GM12878 (cell line): ENCODE results near the gene ADCK1. TPM values are rescaled to one million over a fixed set of nuclear protein-coding genes. Genes with fewer than 3 reads are reported as not detected.

ENCODE experiments used
- ATAC-seq: fragments of 200-7000 bp; cut with Tn5 transposase; 3 replicates; pipeline ENCODE4 v1.9.1; 2020; ENCODE audit warnings: mild to moderate bottlenecking, moderate library complexity
- BruUV-seq: library from RNA; stranded (reverse); fragments of 400-500 nt; replicated peaks from 2 replicates; lab custom pipeline; 2021; lab: Mats Ljungman, UMichigan
- CTCF ChIA-PET: fragments of 300-600 bp; sonication (Branson Sonifier 250); formaldehyde crosslinking; extraction: SDS; loops from one replicate; lab custom pipeline; 2021; ENCODE audit warnings: inconsistent platforms; lab: Yijun Ruan, JAX
- POLR2A ChIA-PET: fragments of 350-600 bp; formaldehyde crosslinking; extraction: SDS; loops from one replicate; lab custom pipeline; 2021; ENCODE audit warnings: inconsistent platforms; lab: Charles Lee
- RAD21 ChIA-PET: fragments of 300-600 bp; sonication (Branson Sonifier 250); formaldehyde crosslinking; loops from one replicate; lab custom pipeline; 2023; ENCODE audit warnings: antibody characterized with exemption; ENCODE audit not compliant: unreplicated experiment; lab: Charles Lee
- SMC1A ChIA-PET: fragments of 300-600 bp; sonication (Branson Sonifier 250); formaldehyde crosslinking; loops from one replicate; lab custom pipeline; 2023; ENCODE audit not compliant: unreplicated experiment, uncharacterized antibody; lab: Charles Lee
- DNase-seq: peaks from one replicate; pipeline ENCODE4 v3.0.0-alpha.2; 2011; ENCODE audit warnings: low read depth, low spot score
- FAIRE-seq: peaks from 3 replicates; lab custom pipeline; 2011; peaks lifted over from hg19 to GRCh38; lab: Jason Lieb, UNC
- H2AFZ ChIP-seq: 2 replicates; pipeline ENCODE4 v1.6.0; 2011; ENCODE audit warnings: low read depth, low read length, control low read depth; ENCODE audit not compliant: control insufficient read depth
- H3K27ac ChIP-seq: 2 replicates; pipeline ENCODE4 v1.5.1; 2011; ENCODE audit warnings: control low read depth; ENCODE audit not compliant: control insufficient read depth, insufficient read depth
- H3K27me3 ChIP-seq, 2 experiments: replicated peaks in 1 of 2; 2 replicates each; pipeline versions ENCODE4 v1.6.0 to v1.6.1; 2011; ENCODE audit warnings: low read length in 1 of 2; ENCODE audit not compliant: control insufficient read depth in 2 of 2, insufficient read depth in 2 of 2
- H3K36me3 ChIP-seq, 2 experiments: 2 replicates each; pipeline ENCODE4 v1.5.1; 2011; ENCODE audit warnings: low read length in 1 of 2; ENCODE audit not compliant: control insufficient read depth in 2 of 2, insufficient read depth in 2 of 2
- H3K4me1 ChIP-seq: 2 replicates; pipeline ENCODE4 v1.6.1; 2011; ENCODE audit warnings: mild to moderate bottlenecking, low read length, moderate library complexity, mixed read lengths; ENCODE audit not compliant: control insufficient read depth, insufficient read depth
- H3K4me2 ChIP-seq: 2 replicates; pipeline ENCODE4 v1.6.0; 2011; ENCODE audit warnings: control low read depth; ENCODE audit not compliant: control insufficient read depth, insufficient read depth
- H3K4me3 ChIP-seq: fragments of 200-600 bp; sonication (generic); 2 replicates; pipeline ENCODE4 v1.5.1; 2016
- H3K79me2 ChIP-seq: 2 replicates; pipeline ENCODE4 v1.6.0; 2011; ENCODE audit warnings: low read length; ENCODE audit not compliant: control insufficient read depth, insufficient read depth
- H3K9ac ChIP-seq: 2 replicates; pipeline ENCODE4 v1.8.0; 2011; ENCODE audit warnings: low read length, control low read depth, mixed read lengths; ENCODE audit not compliant: control insufficient read depth, insufficient read depth
- H3K9me3 ChIP-seq: replicated peaks from 3 replicates; pipeline ENCODE4 v1.5.1; 2011; ENCODE audit warnings: mild to moderate bottlenecking, low read length; ENCODE audit not compliant: control insufficient read depth, insufficient read depth
- H4K20me1 ChIP-seq: 2 replicates; pipeline ENCODE4 v1.6.0; 2011; ENCODE audit not compliant: control insufficient read depth, insufficient read depth
- CBX3 ChIP-seq: fragments of 200-600 bp; sonication (generic); IDR thresholded peaks from 2 replicates; pipeline ENCODE4 v1.6.1; 2016; ENCODE audit warnings: low read depth, borderline replicate concordance
- E4F1 ChIP-seq: fragments of 450-650 bp; IDR thresholded peaks from 2 replicates; pipeline ENCODE4 v1.6.1; 2018; ENCODE audit warnings: borderline replicate concordance, mild to moderate bottlenecking; ENCODE audit not compliant: partially characterized antibody
- EZH2 ChIP-seq: IDR thresholded peaks from 2 replicates; pipeline ENCODE4 v1.6.1; 2012; ENCODE audit warnings: low read depth, mild to moderate bottlenecking, control low read depth, inconsistent platforms, low read length, borderline replicate concordance; ENCODE audit not compliant: control insufficient read depth
- KLF5 ChIP-seq: fragments of 450-650 bp; IDR thresholded peaks from 2 replicates; pipeline ENCODE4 v1.6.1; 2014; ENCODE audit warnings: mild to moderate bottlenecking; ENCODE audit not compliant: partially characterized antibody
- MAX ChIP-seq: IDR thresholded peaks from 2 replicates; pipeline ENCODE4 v1.6.1; 2012; ENCODE audit warnings: low read depth, low read length, improper control_type of control experiment
- MEF2A ChIP-seq: IDR thresholded peaks from 2 replicates; pipeline ENCODE4 v1.6.1; 2011; ENCODE audit warnings: low read depth, mild to moderate bottlenecking, low read length, moderate library complexity; ENCODE audit not compliant: insufficient read depth
- NR2C2 ChIP-seq: IDR thresholded peaks from 2 replicates; pipeline ENCODE4 v1.6.1; 2011; ENCODE audit warnings: borderline replicate concordance, low read depth; ENCODE audit not compliant: control insufficient read depth, insufficient read length
- PML ChIP-seq: IDR thresholded peaks from 2 replicates; pipeline ENCODE4 v1.6.1; 2012; ENCODE audit warnings: low read length, inconsistent platforms
- RB1 ChIP-seq: fragments of 450-650 bp; formaldehyde crosslinking; IDR thresholded peaks from 2 replicates; pipeline ENCODE4 v1.6.1; 2017; ENCODE audit warnings: mild to moderate bottlenecking, borderline replicate concordance
- SUPT20H ChIP-seq: IDR thresholded peaks from 2 replicates; pipeline ENCODE4 v1.6.1; 2011; ENCODE audit warnings: low read depth, mild to moderate bottlenecking, low read length, moderate library complexity, borderline replicate concordance; ENCODE audit not compliant: control insufficient read depth
- YBX1 ChIP-seq: fragments of 450-650 bp; IDR thresholded peaks from 2 replicates; pipeline ENCODE4 v1.6.1; 2016; ENCODE audit warnings: antibody characterized with exemption
- ZBED1 ChIP-seq: IDR thresholded peaks from 2 replicates; pipeline ENCODE4 v1.6.1; 2016; ENCODE audit warnings: borderline replicate concordance
- ZBTB33 ChIP-seq: fragments of 450-650 bp; IDR thresholded peaks from 2 replicates; pipeline ENCODE4 v1.6.1; 2017; ENCODE audit warnings: mild to moderate bottlenecking
- ZNF384 ChIP-seq: IDR thresholded peaks from 2 replicates; pipeline ENCODE4 v1.6.1; 2012; ENCODE audit warnings: low read depth, mild to moderate bottlenecking, low read length, improper control_type of control experiment, borderline replicate concordance
- WGBS: methylation state at CpG from one replicate; pipeline ENCODE4 v1.1.6; 2016; ENCODE audit warnings: low lambda C conversion rate; ENCODE audit not compliant: insufficient replicate concordance, insufficient coverage; ENCODE audit errors: missing lambda C conversion rate; 5-methylcytosine and 5-hydroxymethylcytosine counted together
- in situ Hi-C: fragments of 300-500 bp; cut with MboI; formaldehyde crosslinking; loops from 9 replicates; pipeline ENCODE4 v1.14.3; 2018; ENCODE audit warnings: mixed read lengths
- intact Hi-C: fragments of 100-400 bp; cut with micrococcal nuclease; formaldehyde crosslinking; loops from one replicate; pipeline ENCODE4 v1.14.2; 2022; ENCODE audit not compliant: unreplicated experiment
- polyA plus RNA-seq, 11 experiments: library from polyadenylated mRNA; depleted of rRNA in 4 of 11; unstranded in 6 of 11; stranded (reverse) in 5 of 11; fragments of >200 nt; fragmentation: Nextera tagmentation in 4 of 11; fragmentation: Illumina TruSeq in 1 of 11; extraction: Ambion mirVana in 4 of 11; extraction: Trizol in 1 of 11; gene quantifications; 1 replicate in 1 of 11; 2 replicates in 10 of 11; pipeline versions ENCODE4 v1.2.1 to v1.2.3, GENCODE V29; 2011 to 2016; ENCODE audit warnings: inconsistent platforms in 2 of 11, missing spikeins in 2 of 11, low read depth in 1 of 11
- total RNA-seq, 4 experiments: library from RNA; depleted of rRNA in 3 of 4; stranded (reverse); fragments of >200 nt in 3 of 4; fragmentation: Illumina TruSeq in 1 of 4; extraction: Trizol in 1 of 4; gene quantifications; 2 replicates each; pipeline versions ENCODE4 v1.2.1 to v1.2.3, GENCODE V29; 2013 to 2021

ADCK1 gene
- total and polyA plus RNA-seq, 10 of the 15 experiments (the other 5 are each of a cell fraction or from before 2014, with no cell fraction given), result 3.3 to 8.5 (median 5.1) TPM

- Histone ChIP-seq H3K27me3 (no peaks in the 10 kb centered on the region), H3K9ac (no peak overlapping the region), H2AFZ (no peak overlapping the region), H4K20me1 (no peaks in the 10 kb centered on the region), H3K4me2 (no peak overlapping the region), H3K27ac (no peak overlapping the region), H3K9me3 (no peaks in the 10 kb centered on the region), H3K36me3 (no peaks in the 10 kb centered on the region), H3K79me2 (no peaks in the 10 kb centered on the region), H3K4me3 (no peak overlapping the region), H3K4me1 (no peaks in the 10 kb centered on the region)
- ChIA-PET RAD21 (no interaction called here), SMC1A (no interaction called here), CTCF (no interaction called here), POLR2A (no interaction called here)
- in situ Hi-C loops, result no loop called here
- TF ChIP-seq ZNF384 (no peak), MAX (no peak), CBX3 (no peak)
- FAIRE-seq, result no peak
- WGBS, result 54% methylated on average over 2 of the region's 2 CpGs
- BruUV-seq, result no TSS peak
- DNase-seq, result no peak
- ATAC-seq, result no peak
- intact Hi-C loops, result no loop called here
Observed at GRCh38 chr14:77897374-77897773, 97.5 kb downstream of the ADCK1 start.

GRCh38 chr14:77902811-77903210 lies 102.9 kb downstream of the ADCK1 start:
- RAD21 ChIA-PET, result no interaction called here
- CTCF ChIA-PET, result no interaction called here
- BruUV-seq, result no TSS peak
- TF ChIP-seq NR2C2 (no peak), KLF5 (no peak), RB1 (no peak), ZBTB33 (no peak), EZH2 (no peak), MEF2A (no peak), CBX3 (no peak), E4F1 (no peak), SUPT20H (no peak), YBX1 (no peak), PML (no peak), ZBED1 (no peak)

More at GRCh38 chr14:77902811-77903210, 102.9 kb downstream of the ADCK1 start:
- WGBS, result 94% methylated on average over 1 of the region's 1 CpG
- Histone ChIP-seq H3K79me2 (no peaks in the 10 kb centered on the region), H4K20me1 (no peaks in the 10 kb centered on the region), H3K27me3 (no peaks in the 10 kb centered on the region), H3K4me3 (no peak overlapping the region), H3K9ac (no peak overlapping the region), H3K36me3 (no peaks in the 10 kb centered on the region), H3K27ac (no peak overlapping the region), H3K9me3 (no peaks in the 10 kb centered on the region), H2AFZ (no peak overlapping the region), H3K4me2 (no peak overlapping the region), H3K4me1 (no peaks in the 10 kb centered on the region)
- POLR2A ChIA-PET, result no interaction called here
- no peak for DNase-seq
- no peak for FAIRE-seq
- in situ Hi-C loops, result no loop called here
- intact Hi-C loops, result no loop called here
- ATAC-seq, result no peak
- SMC1A ChIA-PET, result no interaction called here
